ENCODE data around the gene ILF2.

DNA sequence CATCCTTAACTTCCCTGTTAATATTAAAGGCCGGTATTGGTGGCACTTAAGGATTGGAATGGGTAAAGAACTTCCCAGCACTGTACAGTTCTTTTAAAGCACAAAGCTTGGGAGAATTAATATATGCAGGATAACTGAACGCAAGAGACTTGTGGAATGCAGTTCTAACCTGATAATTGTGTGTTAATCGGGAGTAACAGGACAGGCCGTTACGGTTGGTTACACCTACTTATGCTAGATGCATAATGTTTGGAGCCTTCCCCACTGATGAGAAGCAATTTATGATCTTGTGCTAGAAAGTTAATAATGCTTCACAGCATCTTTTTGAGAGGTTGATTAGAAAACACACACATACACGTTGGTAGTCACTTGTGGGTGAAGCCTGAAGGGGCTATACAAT, 29.9 kb downstream of the ILF2 start:
- TF ChIP-seq, protein P1, sequence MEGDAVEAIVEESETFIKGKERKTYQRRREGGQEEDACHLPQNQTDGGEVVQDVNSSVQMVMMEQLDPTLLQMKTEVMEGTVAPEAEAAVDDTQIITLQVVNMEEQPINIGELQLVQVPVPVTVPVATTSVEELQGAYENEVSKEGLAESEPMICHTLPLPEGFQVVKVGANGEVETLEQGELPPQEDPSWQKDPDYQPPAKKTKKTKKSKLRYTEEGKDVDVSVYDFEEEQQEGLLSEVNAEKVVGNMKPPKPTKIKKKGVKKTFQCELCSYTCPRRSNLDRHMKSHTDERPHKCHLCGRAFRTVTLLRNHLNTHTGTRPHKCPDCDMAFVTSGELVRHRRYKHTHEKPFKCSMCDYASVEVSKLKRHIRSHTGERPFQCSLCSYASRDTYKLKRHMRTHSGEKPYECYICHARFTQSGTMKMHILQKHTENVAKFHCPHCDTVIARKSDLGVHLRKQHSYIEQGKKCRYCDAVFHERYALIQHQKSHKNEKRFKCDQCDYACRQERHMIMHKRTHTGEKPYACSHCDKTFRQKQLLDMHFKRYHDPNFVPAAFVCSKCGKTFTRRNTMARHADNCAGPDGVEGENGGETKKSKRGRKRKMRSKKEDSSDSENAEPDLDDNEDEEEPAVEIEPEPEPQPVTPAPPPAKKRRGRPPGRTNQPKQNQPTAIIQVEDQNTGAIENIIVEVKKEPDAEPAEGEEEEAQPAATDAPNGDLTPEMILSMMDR (IDR thresholded peaks at IDR 0.05; ENCODE audit: insufficient read depth, low read depth, low read length), result no peak
- TF ChIP-seq EZH2 (IDR thresholded peaks at IDR 0.05; ENCODE audit: insufficient read depth, low read length), result no peak
